Measurements from ENCODE around the gene DLX3. TPM values are rescaled to one million over a fixed set of nuclear protein-coding genes. Genes with fewer than 3 reads are reported as not detected.
A peak's percentile ranks its signal among the peaks of the same experiment; 100 is the strongest.

DLX3 gene
- total RNA-seq, 3 donors from 2014 or later, result 0.44 to 0.98 TPM; not detected in 1

DNA sequence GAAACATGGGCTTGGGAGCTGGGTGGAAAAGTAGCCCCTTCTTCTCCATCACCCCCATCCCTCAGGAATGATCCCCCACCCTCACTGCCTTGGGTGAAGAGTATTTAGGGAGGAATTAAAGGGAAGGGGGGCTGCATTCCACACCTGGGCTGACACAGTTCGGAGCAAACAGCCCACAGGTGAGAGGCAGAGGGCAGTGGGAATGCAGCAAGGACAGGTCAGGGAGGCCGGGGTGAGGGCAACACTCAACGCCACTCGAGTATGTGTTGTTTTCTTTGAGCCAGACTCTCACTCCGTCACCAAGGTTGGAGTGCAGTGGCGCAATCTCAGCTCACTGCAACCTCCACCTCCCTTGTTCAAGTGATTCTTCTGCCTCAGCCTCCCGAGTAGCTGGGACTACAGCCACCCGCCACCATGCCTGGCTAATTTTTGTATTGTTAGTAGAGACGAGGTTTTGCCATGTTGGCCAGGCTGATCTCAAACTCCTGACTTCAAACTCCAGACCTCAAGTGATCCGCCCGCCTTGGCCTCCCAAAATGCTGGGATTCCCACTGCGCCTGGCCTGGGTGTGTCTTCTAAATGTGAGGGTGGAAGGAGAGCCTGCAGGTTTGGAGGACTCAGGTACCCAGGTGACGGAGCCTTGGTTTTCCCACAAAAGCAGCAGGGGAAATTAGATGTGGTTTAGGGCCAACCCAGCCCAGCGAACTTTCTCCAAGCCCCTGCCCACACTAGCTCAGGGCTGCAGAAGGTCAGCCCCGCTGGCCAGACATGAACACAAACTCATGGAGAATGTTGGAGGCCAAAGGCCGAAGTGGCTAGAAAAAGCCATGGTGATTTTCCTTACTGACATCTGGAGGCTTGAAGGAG, 39.7 kb upstream of the DLX3 start:
- Histone ChIP-seq H3K9me3 (no peaks in the 10 kb centered on the region), H3K4me1 (no peaks in the 10 kb centered on the region), H3K27ac (peak overlapping the region; percentile 51 to 52), H3K27me3 (no peaks in the 10 kb centered on the region), H3K36me3 (no peaks in the 10 kb centered on the region), H3K4me3 (no peak overlapping the region)
- TF ChIP-seq POLR2AphosphoS5 (IDR thresholded peaks at IDR 0.05) (no peak), POLR2A (IDR thresholded peaks at IDR 0.05) (no peak)
- TF ChIP-seq, protein P1, sequence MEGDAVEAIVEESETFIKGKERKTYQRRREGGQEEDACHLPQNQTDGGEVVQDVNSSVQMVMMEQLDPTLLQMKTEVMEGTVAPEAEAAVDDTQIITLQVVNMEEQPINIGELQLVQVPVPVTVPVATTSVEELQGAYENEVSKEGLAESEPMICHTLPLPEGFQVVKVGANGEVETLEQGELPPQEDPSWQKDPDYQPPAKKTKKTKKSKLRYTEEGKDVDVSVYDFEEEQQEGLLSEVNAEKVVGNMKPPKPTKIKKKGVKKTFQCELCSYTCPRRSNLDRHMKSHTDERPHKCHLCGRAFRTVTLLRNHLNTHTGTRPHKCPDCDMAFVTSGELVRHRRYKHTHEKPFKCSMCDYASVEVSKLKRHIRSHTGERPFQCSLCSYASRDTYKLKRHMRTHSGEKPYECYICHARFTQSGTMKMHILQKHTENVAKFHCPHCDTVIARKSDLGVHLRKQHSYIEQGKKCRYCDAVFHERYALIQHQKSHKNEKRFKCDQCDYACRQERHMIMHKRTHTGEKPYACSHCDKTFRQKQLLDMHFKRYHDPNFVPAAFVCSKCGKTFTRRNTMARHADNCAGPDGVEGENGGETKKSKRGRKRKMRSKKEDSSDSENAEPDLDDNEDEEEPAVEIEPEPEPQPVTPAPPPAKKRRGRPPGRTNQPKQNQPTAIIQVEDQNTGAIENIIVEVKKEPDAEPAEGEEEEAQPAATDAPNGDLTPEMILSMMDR (IDR thresholded peaks at IDR 0.05), result no peak
- intact Hi-C loops (cut with DNase I; ENCODE audit: low total_unique reads), result loop anchor here (2.0 kb wide), 1 partner anchor 44 kb away; no protein-coding TSS in a partner anchor
- no peak for DNase-seq (ENCODE audit: low spot score in 2 of 2)

DNA sequence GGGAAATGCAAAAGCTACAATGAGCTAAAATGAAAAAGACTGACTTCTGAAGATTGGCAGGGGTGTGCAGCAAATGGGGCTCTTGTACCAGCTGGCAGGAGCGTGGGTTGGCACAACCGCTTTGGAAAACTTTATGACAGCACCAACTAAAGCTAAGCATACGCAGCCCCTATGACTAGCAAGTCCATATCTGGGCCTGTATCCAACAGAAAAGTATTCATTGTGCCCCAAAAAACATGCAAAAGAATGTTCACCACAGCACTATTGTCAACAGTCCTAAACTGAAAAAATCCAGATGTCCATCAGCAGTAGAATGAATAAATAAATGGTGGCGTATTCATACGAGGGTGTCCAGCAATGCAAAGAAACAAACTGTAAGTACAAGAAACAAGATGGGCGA, 38.3 kb upstream of the DLX3 start:
- Histone ChIP-seq H3K36me3 (no peaks in the 10 kb centered on the region), H3K27me3 (no peaks in the 10 kb centered on the region), H3K9me3 (no peaks in the 10 kb centered on the region), H3K4me1 (peaks cover 0 to 2% of the 10 kb centered on the region in 2 donors), H3K4me3 (no peak overlapping the region), H3K27ac (no peak overlapping the region)
- TF ChIP-seq POLR2AphosphoS5 (IDR thresholded peaks at IDR 0.05), result no peak
- TF ChIP-seq, protein P1 (IDR thresholded peaks at IDR 0.05), result no peak
- no peak for TF ChIP-seq POLR2A (IDR thresholded peaks at IDR 0.05)
- DNase-seq (ENCODE audit: low spot score in 2 of 2), result no peak
- intact Hi-C loops (cut with DNase I; ENCODE audit: low total_unique reads), result no loop called here

DNA sequence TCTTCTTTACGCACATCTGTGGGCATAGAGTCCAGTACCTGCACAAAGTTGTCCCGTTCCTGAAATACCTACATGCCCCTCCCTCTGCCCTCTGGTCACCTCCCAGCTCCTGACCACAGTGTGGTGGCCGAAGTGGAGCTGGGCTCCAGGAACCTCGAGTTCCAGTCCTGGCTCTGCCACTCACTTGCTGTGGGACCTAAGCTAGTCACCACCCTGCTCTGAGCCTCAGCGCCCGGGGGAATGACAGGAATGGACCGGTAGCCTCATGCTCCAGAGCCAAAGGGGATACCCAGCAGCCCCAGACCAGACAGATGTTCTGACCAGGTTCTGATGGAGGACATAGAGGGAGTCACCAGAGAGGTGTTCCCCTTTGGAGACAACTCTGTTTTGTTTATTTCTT, 34.2 kb upstream of the DLX3 start:
- no peak for DNase-seq (ENCODE audit: low spot score in 2 of 2)
- Histone ChIP-seq H3K27me3 (no peaks in the 10 kb centered on the region), H3K27ac (peak overlapping the region in 1 of 2 donors; percentile 82), H3K36me3 (no peaks in the 10 kb centered on the region), H3K9me3 (no peaks in the 10 kb centered on the region), H3K4me1 (peaks cover 10 to 14% of the 10 kb centered on the region in 2 donors), H3K4me3 (no peak overlapping the region)
- intact Hi-C loops (cut with DNase I; ENCODE audit: low total_unique reads), result loop anchor here (5.0 kb wide), 1 partner anchor 33 kb away; no protein-coding TSS in a partner anchor
- TF ChIP-seq POLR2AphosphoS5 (IDR thresholded peaks at IDR 0.05), result no peak
- no peak for TF ChIP-seq POLR2A (IDR thresholded peaks at IDR 0.05)
- TF ChIP-seq, protein P1 (IDR thresholded peaks at IDR 0.05), result no peak

DNA sequence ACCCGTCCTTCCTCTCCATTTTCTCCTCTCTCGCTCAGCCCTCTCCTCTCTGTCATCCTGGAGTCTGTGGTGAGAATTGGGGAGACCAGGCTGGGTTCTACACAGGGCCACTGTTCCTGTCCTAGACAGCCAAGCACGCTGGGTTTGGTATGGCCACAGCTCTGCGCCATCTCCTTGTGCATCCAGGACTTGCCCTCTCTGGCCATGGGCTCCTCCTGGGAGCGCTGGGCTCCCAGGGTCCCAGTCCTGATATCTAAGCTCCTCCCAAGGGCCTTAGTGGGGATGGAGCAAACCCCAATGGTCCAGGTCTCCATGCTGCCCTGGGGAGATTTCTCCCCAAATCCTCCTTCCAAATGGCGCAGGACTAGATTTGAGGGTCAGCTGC, 33.7 kb upstream of the DLX3 start:
- no peaks in the 10 kb centered on the region for H3K27me3 ChIP-seq
- H3K4me3 ChIP-seq, result no peak overlapping the region
- peak overlapping the region; percentile 80 to 82 for H3K27ac ChIP-seq
- H3K9me3 ChIP-seq, result no peaks in the 10 kb centered on the region
- intact Hi-C loops (cut with DNase I; ENCODE audit: low total_unique reads), result loop anchor here (5.0 kb wide), 1 partner anchor 34 kb away; no protein-coding TSS in a partner anchor
- peaks cover 10 to 14% of the 10 kb centered on the region in 2 donors for H3K4me1 ChIP-seq
- no peak for DNase-seq (ENCODE audit: low spot score in 2 of 2)
- no peaks in the 10 kb centered on the region for H3K36me3 ChIP-seq
- no peak for TF ChIP-seq POLR2AphosphoS5 (IDR thresholded peaks at IDR 0.05)
- no peak for TF ChIP-seq POLR2A (IDR thresholded peaks at IDR 0.05)
- TF ChIP-seq, protein P1 (IDR thresholded peaks at IDR 0.05), result no peak

Measured in breast epithelium (tissue), 4 donors.